Stomach smooth muscle (tissue), 2 donors: ENCODE results near the gene MACF1.
A peak's percentile ranks its signal among the peaks of the same experiment; 100 is the strongest.
"Not testable (repeated sequence)": the region's sequence is repeated elsewhere in the genome, so short reads cannot be mapped to it uniquely, and the experiment has no call there.

Experiments used
- H3K27ac ChIP-seq: one replicate; pipeline ENCODE4 v1.7.0; 2013; ENCODE audit warnings: mild to moderate bottlenecking, low read length, inconsistent platforms
- H3K27me3 ChIP-seq, 2 donors: one replicate each; pipeline ENCODE4 v1.7.0; 2013; ENCODE audit warnings: low read length in 2 of 2; ENCODE audit not compliant: insufficient read depth in 2 of 2, control insufficient read depth in 1 of 2
- H3K36me3 ChIP-seq, 2 donors: one replicate each; pipeline ENCODE4 v1.7.0; 2013; ENCODE audit warnings: low read length in 2 of 2; ENCODE audit not compliant: control insufficient read depth in 2 of 2, insufficient read depth in 2 of 2
- H3K4me1 ChIP-seq: one replicate; pipeline ENCODE4 v1.7.0; 2013; ENCODE audit warnings: low read length; ENCODE audit not compliant: control insufficient read depth, insufficient read depth
- H3K4me3 ChIP-seq, 2 donors: one replicate each; pipeline ENCODE4 v1.7.0; 2013; ENCODE audit warnings: low read length in 2 of 2
- H3K9ac ChIP-seq, 2 donors: one replicate each; pipeline ENCODE4 v1.7.0; 2013; ENCODE audit warnings: low read length in 2 of 2, mild to moderate bottlenecking in 1 of 2
- H3K9me3 ChIP-seq, 2 donors: one replicate each; pipeline ENCODE4 v1.7.0; 2013; ENCODE audit warnings: low read length in 2 of 2; ENCODE audit not compliant: control insufficient read depth in 2 of 2
- donor health status: healthy.
- donor health status: Pancreatic carcinoma.

The MACF1 gene

GRCh38 chr1:39434797-39435395 is 230.4 kb downstream of the MACF1 start:
- H3K27ac ChIP-seq: no peak overlapping the region
- no peak overlapping the region for H3K9ac ChIP-seq
- no peaks in the 10 kb centered on the region for H3K9me3 ChIP-seq
- H3K36me3 ChIP-seq: peaks cover 35 to 66% of the 10 kb centered on the region in 2 donors
- no peak overlapping the region for H3K4me3 ChIP-seq
- H3K4me1 ChIP-seq: peaks cover 2% of the 10 kb centered on the region
- H3K27me3 ChIP-seq: no peaks in the 10 kb centered on the region

- Histone ChIP-seq H3K27ac (no peak overlapping the region), H3K4me1 (peaks cover 2% of the 10 kb centered on the region), H3K9ac (peak overlapping the region in 1 of 2 donors; percentile 43), H3K27me3 (no peaks in the 10 kb centered on the region), H3K36me3 (peaks cover 35 to 64% of the 10 kb centered on the region in 2 donors), H3K9me3 (no peaks in the 10 kb centered on the region), H3K4me3 (no peak overlapping the region)
Measured at GRCh38 chr1:39435597-39435996, 231.1 kb downstream of the MACF1 start.

GRCh38 chr1:39436842-39437241 is 232.3 kb downstream of the MACF1 start:
- H3K27ac ChIP-seq: no peak overlapping the region
- H3K9me3 ChIP-seq: no peaks in the 10 kb centered on the region
- H3K27me3 ChIP-seq: no peaks in the 10 kb centered on the region
- no peak overlapping the region for H3K4me3 ChIP-seq
- H3K4me1 ChIP-seq: peaks cover 2% of the 10 kb centered on the region
- no peak overlapping the region for H3K9ac ChIP-seq
- peaks cover 44 to 65% of the 10 kb centered on the region in 2 donors for H3K36me3 ChIP-seq

- Histone ChIP-seq H3K27me3 (no peaks in the 10 kb centered on the region), H3K27ac (no peak overlapping the region), H3K9ac (no peak overlapping the region), H3K4me3 (no peak overlapping the region), H3K9me3 (no peaks in the 10 kb centered on the region), H3K4me1 (no peaks in the 10 kb centered on the region), H3K36me3 (peaks cover 56 to 77% of the 10 kb centered on the region in 2 donors)
Measured at GRCh38 chr1:39438042-39438441, 233.5 kb downstream of the MACF1 start.

DNA sequence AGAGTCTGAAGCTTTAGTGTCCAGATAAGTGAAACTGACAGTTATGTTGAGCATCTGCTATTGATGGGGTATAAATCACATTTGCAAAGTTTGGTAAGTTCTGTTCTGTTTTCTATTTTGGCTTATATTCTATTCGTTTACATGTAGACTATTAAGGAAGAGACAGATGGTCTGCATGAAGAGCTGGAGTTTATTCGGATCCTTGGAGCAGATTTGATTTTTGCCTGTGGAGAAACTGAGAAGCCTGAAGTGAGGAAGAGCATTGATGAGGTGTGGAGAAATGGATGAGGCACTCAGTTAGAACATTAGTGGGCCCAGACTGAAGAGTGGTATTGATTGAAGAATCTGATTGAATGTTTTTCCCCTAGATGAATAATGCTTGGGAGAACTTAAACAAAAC is 236.4 kb downstream of the MACF1 start:
- peaks cover 68 to 79% of the 10 kb centered on the region in 2 donors for H3K36me3 ChIP-seq
- H3K4me1 ChIP-seq: no peaks in the 10 kb centered on the region

GRCh38 chr1:39441797-39442196 is 237.3 kb downstream of the MACF1 start:
- Histone ChIP-seq H3K36me3 (peaks cover 64 to 74% of the 10 kb centered on the region in 2 donors), H3K9me3 (no peaks in the 10 kb centered on the region), H3K4me1 (no peaks in the 10 kb centered on the region), H3K27ac (no peak overlapping the region), H3K9ac (no peak overlapping the region), H3K4me3 (no peak overlapping the region), H3K27me3 (no peaks in the 10 kb centered on the region)

More for the DNA sequence above, 236.4 kb downstream of the MACF1 start:
- Histone ChIP-seq H3K9ac (no peak overlapping the region), H3K9me3 (no peaks in the 10 kb centered on the region), H3K27me3 (no peaks in the 10 kb centered on the region), H3K4me3 (no peak overlapping the region), H3K27ac (no peak overlapping the region)

DNA sequence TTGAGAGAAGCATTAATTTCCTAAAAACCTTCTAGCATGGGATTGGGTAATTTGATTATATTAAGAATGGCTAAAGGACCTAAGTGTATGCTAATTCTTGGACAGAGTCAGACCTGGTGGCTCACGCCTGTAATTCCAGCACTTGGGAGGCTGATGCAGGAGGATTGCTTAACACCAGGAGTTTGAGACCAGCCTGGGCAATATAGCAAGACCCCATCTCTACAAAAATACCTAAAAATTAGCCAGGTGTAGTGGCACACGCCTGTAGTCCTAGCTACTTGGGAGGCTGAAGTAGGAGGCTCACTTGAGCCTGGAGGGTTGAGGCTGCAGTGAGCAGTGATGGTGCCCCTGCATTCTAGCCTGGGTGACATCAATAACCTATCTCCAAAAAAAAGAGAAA is 241.1 kb downstream of the MACF1 start:
- H3K4me1 ChIP-seq: no peaks in the 10 kb centered on the region
- peaks cover 68 to 76% of the 10 kb centered on the region in 2 donors for H3K36me3 ChIP-seq
- no peak overlapping the region for H3K4me3 ChIP-seq
- H3K27me3 ChIP-seq: no peaks in the 10 kb centered on the region
- H3K27ac ChIP-seq: no peak overlapping the region
- no peak overlapping the region for H3K9ac ChIP-seq
- H3K9me3 ChIP-seq: no peaks in the 10 kb centered on the region

DNA sequence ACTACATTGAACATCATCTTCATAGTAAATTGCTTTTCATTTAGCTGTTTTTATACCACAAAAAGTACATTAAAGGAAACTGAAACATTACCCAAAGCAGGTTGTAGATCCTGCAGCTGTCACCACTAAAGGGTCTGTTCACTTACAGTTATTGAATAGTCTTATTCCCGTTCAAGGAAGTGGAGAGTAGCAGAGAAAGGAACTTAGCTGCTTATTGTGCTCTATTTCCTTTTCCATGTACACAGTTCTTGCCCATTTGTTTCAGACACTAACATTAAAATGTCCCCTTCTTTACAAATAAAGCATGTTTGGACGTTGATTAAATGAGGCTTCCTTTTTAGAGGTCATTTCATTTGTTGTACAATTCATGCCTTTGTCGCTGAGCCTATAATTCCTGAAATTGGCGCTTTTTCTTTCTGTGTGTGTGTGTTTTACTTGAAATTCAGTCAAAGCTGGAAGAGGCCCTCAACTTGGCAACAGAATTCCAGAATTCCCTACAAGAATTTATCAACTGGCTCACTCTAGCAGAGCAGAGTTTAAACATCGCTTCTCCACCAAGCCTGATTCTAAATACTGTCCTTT is 242.6 kb downstream of the MACF1 start:
- H3K36me3 ChIP-seq: peaks cover 66 to 76% of the 10 kb centered on the region in 2 donors
- no peaks in the 10 kb centered on the region for H3K4me1 ChIP-seq
- no peak overlapping the region for H3K9ac ChIP-seq
- no peak overlapping the region for H3K27ac ChIP-seq
- no peak overlapping the region for H3K4me3 ChIP-seq
- no peaks in the 10 kb centered on the region for H3K27me3 ChIP-seq
- no peaks in the 10 kb centered on the region for H3K9me3 ChIP-seq

DNA sequence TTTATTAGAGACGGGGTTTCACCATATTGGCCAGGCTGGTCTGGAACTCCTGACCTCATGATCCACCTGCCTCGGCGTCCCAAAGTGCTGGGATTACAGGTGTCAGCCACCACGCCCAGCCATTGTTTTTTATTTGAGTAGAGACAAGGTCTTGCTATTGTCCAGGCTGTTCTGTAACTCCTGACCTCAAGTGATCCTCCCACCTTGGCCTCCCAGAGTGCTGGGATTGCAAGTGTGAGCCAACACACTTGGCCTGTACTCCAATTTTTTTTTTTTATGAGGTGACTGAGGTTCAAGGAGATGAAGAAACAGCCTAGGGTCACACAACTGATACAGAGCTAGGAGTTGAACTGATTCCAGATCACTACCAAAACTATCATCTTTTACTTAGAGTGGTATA is 245.5 kb downstream of the MACF1 start:
- H3K27ac ChIP-seq, H3K9ac ChIP-seq, H3K9me3 ChIP-seq, H3K4me3 ChIP-seq, H3K27me3 ChIP-seq, H3K4me1 ChIP-seq: not testable (repeated sequence)
- H3K36me3 ChIP-seq: peaks cover 67 to 79% of the 10 kb centered on the region in 2 donors

DNA sequence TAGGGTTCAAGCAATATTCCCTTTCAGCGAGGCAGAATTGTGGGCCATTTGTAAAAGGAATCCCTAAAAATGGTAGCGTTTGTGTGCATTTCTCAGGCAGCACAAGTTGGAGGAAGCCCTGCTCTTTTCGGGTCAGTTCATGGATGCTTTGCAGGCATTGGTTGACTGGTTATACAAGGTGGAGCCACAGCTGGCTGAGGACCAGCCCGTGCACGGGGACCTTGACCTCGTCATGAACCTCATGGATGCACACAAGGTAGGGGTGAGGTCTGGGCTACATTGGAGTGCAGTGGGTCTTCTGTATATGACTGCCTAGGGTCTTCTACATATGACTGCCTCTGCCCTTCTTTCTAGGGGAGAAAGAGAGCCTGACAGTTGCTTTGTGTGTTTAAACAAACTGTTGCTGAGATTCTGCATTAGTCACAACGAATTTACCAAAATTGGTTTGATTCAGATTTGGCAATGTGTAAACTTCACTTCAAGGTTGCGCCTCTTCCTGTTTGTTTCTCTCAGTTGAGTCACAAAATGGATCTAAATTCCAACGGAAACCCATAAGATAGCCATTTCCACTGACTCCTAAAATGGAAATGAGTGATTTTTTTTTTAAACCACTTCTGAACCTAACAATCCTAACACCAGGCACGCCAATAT is 246.6 kb downstream of the MACF1 start:
- H3K4me3 ChIP-seq: no peak overlapping the region
- H3K27ac ChIP-seq: no peak overlapping the region
- peaks cover 69 to 80% of the 10 kb centered on the region in 2 donors for H3K36me3 ChIP-seq
- H3K27me3 ChIP-seq: no peaks in the 10 kb centered on the region
- no peak overlapping the region for H3K9ac ChIP-seq
- H3K9me3 ChIP-seq: no peaks in the 10 kb centered on the region
- H3K4me1 ChIP-seq: no peaks in the 10 kb centered on the region

- H3K27me3 ChIP-seq: no peaks in the 10 kb centered on the region
- no peaks in the 10 kb centered on the region for H3K9me3 ChIP-seq
- H3K4me1 ChIP-seq: no peaks in the 10 kb centered on the region
- H3K9ac ChIP-seq: no peak overlapping the region
- no peak overlapping the region for H3K4me3 ChIP-seq
- H3K36me3 ChIP-seq: peaks cover 77 to 84% of the 10 kb centered on the region in 2 donors
- no peak overlapping the region for H3K27ac ChIP-seq
Measured at GRCh38 chr1:39452081-39452480, 247.6 kb downstream of the MACF1 start.
